Measurements from ENCODE around the gene GSTM3.

DNA sequence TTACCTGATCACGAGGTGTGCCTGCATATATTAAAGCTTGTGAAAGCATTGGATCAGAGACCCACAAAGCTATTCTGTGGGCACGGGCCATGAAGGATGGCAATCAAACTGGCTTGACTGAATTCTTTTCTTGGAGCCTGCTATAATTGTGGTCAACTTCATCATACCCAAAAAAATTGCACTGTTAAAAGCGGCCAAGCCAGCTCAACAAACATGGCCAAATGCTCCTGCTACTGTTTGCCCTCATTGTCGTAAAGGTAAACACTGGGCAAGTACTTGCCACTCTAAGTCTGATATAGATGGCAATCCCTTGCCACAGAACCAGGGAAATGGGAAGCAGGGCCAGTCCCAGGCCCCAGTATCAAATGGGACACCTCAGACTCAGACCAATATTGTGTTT is 35.4 kb downstream of the GSTM3 start:
- no peak for TF ChIP-seq TAF1 (IDR thresholded peaks at IDR 0.05; ENCODE audit: borderline replicate concordance, insufficient read depth, low read length)
- TF ChIP-seq, protein P1, sequence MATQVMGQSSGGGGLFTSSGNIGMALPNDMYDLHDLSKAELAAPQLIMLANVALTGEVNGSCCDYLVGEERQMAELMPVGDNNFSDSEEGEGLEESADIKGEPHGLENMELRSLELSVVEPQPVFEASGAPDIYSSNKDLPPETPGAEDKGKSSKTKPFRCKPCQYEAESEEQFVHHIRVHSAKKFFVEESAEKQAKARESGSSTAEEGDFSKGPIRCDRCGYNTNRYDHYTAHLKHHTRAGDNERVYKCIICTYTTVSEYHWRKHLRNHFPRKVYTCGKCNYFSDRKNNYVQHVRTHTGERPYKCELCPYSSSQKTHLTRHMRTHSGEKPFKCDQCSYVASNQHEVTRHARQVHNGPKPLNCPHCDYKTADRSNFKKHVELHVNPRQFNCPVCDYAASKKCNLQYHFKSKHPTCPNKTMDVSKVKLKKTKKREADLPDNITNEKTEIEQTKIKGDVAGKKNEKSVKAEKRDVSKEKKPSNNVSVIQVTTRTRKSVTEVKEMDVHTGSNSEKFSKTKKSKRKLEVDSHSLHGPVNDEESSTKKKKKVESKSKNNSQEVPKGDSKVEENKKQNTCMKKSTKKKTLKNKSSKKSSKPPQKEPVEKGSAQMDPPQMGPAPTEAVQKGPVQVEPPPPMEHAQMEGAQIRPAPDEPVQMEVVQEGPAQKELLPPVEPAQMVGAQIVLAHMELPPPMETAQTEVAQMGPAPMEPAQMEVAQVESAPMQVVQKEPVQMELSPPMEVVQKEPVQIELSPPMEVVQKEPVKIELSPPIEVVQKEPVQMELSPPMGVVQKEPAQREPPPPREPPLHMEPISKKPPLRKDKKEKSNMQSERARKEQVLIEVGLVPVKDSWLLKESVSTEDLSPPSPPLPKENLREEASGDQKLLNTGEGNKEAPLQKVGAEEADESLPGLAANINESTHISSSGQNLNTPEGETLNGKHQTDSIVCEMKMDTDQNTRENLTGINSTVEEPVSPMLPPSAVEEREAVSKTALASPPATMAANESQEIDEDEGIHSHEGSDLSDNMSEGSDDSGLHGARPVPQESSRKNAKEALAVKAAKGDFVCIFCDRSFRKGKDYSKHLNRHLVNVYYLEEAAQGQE (IDR thresholded peaks at IDR 0.05; ENCODE audit: insufficient read depth in 1 of 2, low read depth in 2 of 2, low read length in 2 of 2), result no peak
- no peak for TF ChIP-seq POLR2AphosphoS5 (IDR thresholded peaks at IDR 0.05; ENCODE audit: low read depth, low read length)
- no peak for TF ChIP-seq FOXP2 (optimal IDR thresholded peaks at IDR 0.05; ENCODE audit: borderline replicate concordance, extremely low read depth, extremely low read length, insufficient read depth)
